ENCODE data around the gene CD44. TPM values are rescaled to one million over a fixed set of nuclear protein-coding genes. Genes with fewer than 3 reads are reported as not detected.

Gene CD44
- total and polyA plus RNA-seq, 9 donors: 8.3 to 330 (median 26.0) TPM

- DNase-seq: no peak
- intact Hi-C loops (cut with DNase I): no loop called here
Observed at GRCh38 chr11:35133656-35134055, 5.3 kb upstream of the CD44 start.

GRCh38 chr11:35134403-35135148 is 4.4 kb upstream of the CD44 start:
- intact Hi-C loops (cut with DNase I): no loop called here
- no peak overlapping the region for H3K27ac ChIP-seq
- WGBS, 3 donors: 59 to 68% (median 63%) methylated on average over 4 of the region's 4 CpGs

More at GRCh38 chr11:35133656-35134055, 5.3 kb upstream of the CD44 start:
- H3K4me1 ChIP-seq (ENCODE audit: insufficient read depth): peaks cover 2% of the 10 kb centered on the region
- 96 to 100% (median 98%) methylated on average over 1 of the region's 1 CpG for WGBS, 3 donors
- H3K4me3 ChIP-seq: no peak overlapping the region
- H3K36me3 ChIP-seq: no peaks in the 10 kb centered on the region
- no peak overlapping the region for H3K27ac ChIP-seq
- TF ChIP-seq, protein P1, sequence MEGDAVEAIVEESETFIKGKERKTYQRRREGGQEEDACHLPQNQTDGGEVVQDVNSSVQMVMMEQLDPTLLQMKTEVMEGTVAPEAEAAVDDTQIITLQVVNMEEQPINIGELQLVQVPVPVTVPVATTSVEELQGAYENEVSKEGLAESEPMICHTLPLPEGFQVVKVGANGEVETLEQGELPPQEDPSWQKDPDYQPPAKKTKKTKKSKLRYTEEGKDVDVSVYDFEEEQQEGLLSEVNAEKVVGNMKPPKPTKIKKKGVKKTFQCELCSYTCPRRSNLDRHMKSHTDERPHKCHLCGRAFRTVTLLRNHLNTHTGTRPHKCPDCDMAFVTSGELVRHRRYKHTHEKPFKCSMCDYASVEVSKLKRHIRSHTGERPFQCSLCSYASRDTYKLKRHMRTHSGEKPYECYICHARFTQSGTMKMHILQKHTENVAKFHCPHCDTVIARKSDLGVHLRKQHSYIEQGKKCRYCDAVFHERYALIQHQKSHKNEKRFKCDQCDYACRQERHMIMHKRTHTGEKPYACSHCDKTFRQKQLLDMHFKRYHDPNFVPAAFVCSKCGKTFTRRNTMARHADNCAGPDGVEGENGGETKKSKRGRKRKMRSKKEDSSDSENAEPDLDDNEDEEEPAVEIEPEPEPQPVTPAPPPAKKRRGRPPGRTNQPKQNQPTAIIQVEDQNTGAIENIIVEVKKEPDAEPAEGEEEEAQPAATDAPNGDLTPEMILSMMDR (IDR thresholded peaks at IDR 0.05): no peak
- TF ChIP-seq EP300 (IDR thresholded peaks at IDR 0.05) (no peak), POLR2A (IDR thresholded peaks at IDR 0.05) (no peak)
- no peaks in the 10 kb centered on the region for H3K27me3 ChIP-seq
- H3K9me3 ChIP-seq: no peaks in the 10 kb centered on the region

GRCh38 chr11:35135222-35135621 is 3.7 kb upstream of the CD44 start:
- intact Hi-C loops (cut with DNase I): no loop called here
- Histone ChIP-seq H3K27ac (no peak overlapping the region), H3K27me3 (no peaks in the 10 kb centered on the region), H3K4me3 (no peak overlapping the region), H3K9me3 (no peaks in the 10 kb centered on the region), H3K36me3 (no peaks in the 10 kb centered on the region), H3K4me1 (ENCODE audit: insufficient read depth) (peaks cover 4% of the 10 kb centered on the region)
- DNase-seq: no peak
- TF ChIP-seq POLR2A (IDR thresholded peaks at IDR 0.05) (no peak), EP300 (IDR thresholded peaks at IDR 0.05) (no peak)
- TF ChIP-seq, protein P1 (IDR thresholded peaks at IDR 0.05): no peak
- 60 to 79% (median 68%) methylated on average over 3 of the region's 3 CpGs for WGBS, 3 donors

More at GRCh38 chr11:35134403-35135148, 4.4 kb upstream of the CD44 start:
- Histone ChIP-seq H3K36me3 (no peaks in the 10 kb centered on the region), H3K9me3 (no peaks in the 10 kb centered on the region), H3K4me1 (ENCODE audit: insufficient read depth) (peaks cover 4% of the 10 kb centered on the region), H3K4me3 (no peak overlapping the region), H3K27me3 (no peaks in the 10 kb centered on the region)
- TF ChIP-seq, protein P1 (IDR thresholded peaks at IDR 0.05): no peak
- TF ChIP-seq EP300 (IDR thresholded peaks at IDR 0.05) (no peak), POLR2A (IDR thresholded peaks at IDR 0.05) (no peak)
- no peak for DNase-seq

GRCh38 chr11:35136311-35136710 is 2.7 kb upstream of the CD44 start:
- peaks cover 4% of the 10 kb centered on the region for H3K4me1 ChIP-seq (ENCODE audit: insufficient read depth)
- no peaks in the 10 kb centered on the region for H3K9me3 ChIP-seq
- H3K4me3 ChIP-seq: no peak overlapping the region
- intact Hi-C loops (cut with DNase I): no loop called here
- H3K36me3 ChIP-seq: no peaks in the 10 kb centered on the region
- TF ChIP-seq POLR2A (IDR thresholded peaks at IDR 0.05) (no peak), EP300 (IDR thresholded peaks at IDR 0.05) (no peak)
- TF ChIP-seq, protein P1 (IDR thresholded peaks at IDR 0.05): no peak
- 85 to 96% (median 94%) methylated on average over 5 of the region's 5 CpGs for WGBS, 3 donors
- no peak overlapping the region for H3K27ac ChIP-seq
- H3K27me3 ChIP-seq: no peaks in the 10 kb centered on the region
- DNase-seq: no peak

All from ovary (tissue), 9 donors.